ENCODE measurements around the gene CSHL1.

- TF ChIP-seq CTCF (IDR thresholded peaks at IDR 0.05) (no peak), POLR2A (IDR thresholded peaks at IDR 0.05) (no peak)
These were observed 33.9 kb upstream of the CSHL1 start for GRCh38 chr17:63944736-63945499.
